H9 (cell line): Measurements from ENCODE around the gene STX1A. TPM values are rescaled to one million over a fixed set of nuclear protein-coding genes. Genes with fewer than 3 reads are reported as not detected.

ENCODE experiments used
- DNase-seq: peaks from one replicate; pipeline ENCODE4 v3.0.0-alpha.2; 2017
- H2AFZ ChIP-seq: one replicate; pipeline ENCODE4 v1.6.1; 2013; ENCODE audit warnings: mild to moderate bottlenecking, low read length, control low read depth, moderate library complexity
- H2AK5ac ChIP-seq: 2 replicates; pipeline ENCODE4 v1.6.1; 2013; ENCODE audit warnings: low read length, control low read depth, mixed read lengths; ENCODE audit not compliant: insufficient read length
- H2BK120ac ChIP-seq: one replicate; pipeline ENCODE4 v1.6.1; 2013; ENCODE audit warnings: low read depth, mild to moderate bottlenecking, low read length, control low read depth, inconsistent platforms; ENCODE audit not compliant: poor library complexity, severe bottlenecking
- H2BK12ac ChIP-seq: 2 replicates; pipeline ENCODE4 v1.6.1; 2013; ENCODE audit warnings: low read length, control low read depth, mixed read lengths, low read depth; ENCODE audit not compliant: insufficient read length
- H2BK15ac ChIP-seq: 2 replicates; pipeline ENCODE4 v1.6.1; 2013; ENCODE audit warnings: low read depth, low read length, control low read depth
- H2BK20ac ChIP-seq: one replicate; pipeline ENCODE4 v1.6.1; 2013; ENCODE audit warnings: low read depth, mild to moderate bottlenecking, low read length, control low read depth, inconsistent platforms; ENCODE audit not compliant: poor library complexity, severe bottlenecking
- H2BK5ac ChIP-seq: 2 replicates; pipeline ENCODE4 v1.6.1; 2013; ENCODE audit warnings: low read length, control low read depth, mixed read lengths; ENCODE audit not compliant: insufficient read length
- H3K14ac ChIP-seq: 2 replicates; pipeline ENCODE4 v1.6.1; 2013; ENCODE audit warnings: low read length, control low read depth; ENCODE audit not compliant: insufficient read depth
- H3K18ac ChIP-seq: 2 replicates; pipeline ENCODE4 v1.6.1; 2013; ENCODE audit warnings: low read depth, mild to moderate bottlenecking, mixed read lengths, low read length, control low read depth; ENCODE audit not compliant: insufficient read length
- H3K23ac ChIP-seq: 2 replicates; pipeline ENCODE4 v1.6.1; 2013; ENCODE audit warnings: low read length, control low read depth, mixed read lengths, low read depth; ENCODE audit not compliant: insufficient read length
- H3K23me2 ChIP-seq: 2 replicates; pipeline ENCODE4 v1.6.1; 2013; ENCODE audit warnings: low read depth, mild to moderate bottlenecking, mixed read lengths, low read length, control low read depth; ENCODE audit not compliant: insufficient read length, poor library complexity, severe bottlenecking
- H3K27ac ChIP-seq: 2 replicates; pipeline ENCODE4 v1.5.1; 2013; ENCODE audit warnings: low read length, control low read depth, mixed read lengths, low read depth; ENCODE audit not compliant: insufficient read length
- H3K27me3 ChIP-seq: 2 replicates; pipeline ENCODE4 v1.6.1; 2013; ENCODE audit warnings: low read length, control low read depth, inconsistent platforms; ENCODE audit not compliant: insufficient read depth
- H3K4ac ChIP-seq: 2 replicates; pipeline ENCODE4 v1.6.1; 2013; ENCODE audit warnings: low read depth, mild to moderate bottlenecking, control low read depth, inconsistent platforms, low read length, moderate library complexity
- H3K4me1 ChIP-seq: 2 replicates; pipeline ENCODE4 v1.6.1; 2013; ENCODE audit warnings: low read length, control low read depth, inconsistent platforms; ENCODE audit not compliant: insufficient read depth
- H3K4me2 ChIP-seq: 2 replicates; pipeline ENCODE4 v1.6.1; 2013; ENCODE audit warnings: low read length, control low read depth, mixed read lengths; ENCODE audit not compliant: insufficient read length, insufficient read depth
- H3K56ac ChIP-seq: 2 replicates; pipeline ENCODE4 v1.6.1; 2013; ENCODE audit warnings: low read depth, mild to moderate bottlenecking, mixed read lengths, low read length, control low read depth; ENCODE audit not compliant: insufficient read length
- H3K79me1 ChIP-seq: 2 replicates; pipeline ENCODE4 v1.6.1; 2013; ENCODE audit warnings: low read depth, mild to moderate bottlenecking, moderate library complexity, low read length, control low read depth, inconsistent platforms; ENCODE audit not compliant: insufficient read depth, poor library complexity, severe bottlenecking
- H3K79me2 ChIP-seq: 2 replicates; pipeline ENCODE4 v1.6.1; 2013; ENCODE audit warnings: low read length, control low read depth, inconsistent platforms; ENCODE audit not compliant: insufficient read depth
- H3K9ac ChIP-seq: 2 replicates; pipeline ENCODE4 v1.6.1; 2013; ENCODE audit warnings: low read length, control low read depth, mixed read lengths; ENCODE audit not compliant: insufficient read length; ENCODE audit errors: extremely low read depth
- H3K9me3 ChIP-seq: one replicate; pipeline ENCODE4 v1.6.1; 2013; ENCODE audit warnings: low read depth, low read length, inconsistent platforms; ENCODE audit not compliant: control insufficient read depth
- H3T11ph ChIP-seq: one replicate; pipeline ENCODE4 v1.6.1; 2013; ENCODE audit warnings: mild to moderate bottlenecking, low read length, control low read depth, inconsistent platforms
- H4K20me1 ChIP-seq: one replicate; pipeline ENCODE4 v1.6.1; 2013; ENCODE audit not compliant: control insufficient read depth, insufficient read length, insufficient read depth
- H4K5ac ChIP-seq: 2 replicates; pipeline ENCODE4 v1.6.1; 2013; ENCODE audit warnings: low read depth, mild to moderate bottlenecking, mixed read lengths, low read length, control low read depth; ENCODE audit not compliant: insufficient read length
- H4K8ac ChIP-seq: replicated peaks from 2 replicates; pipeline ENCODE4 v1.6.1; 2013; ENCODE audit warnings: low read length, control low read depth, mixed read lengths, low read depth; ENCODE audit not compliant: insufficient read length
- H4K91ac ChIP-seq: 2 replicates; pipeline ENCODE4 v1.6.1; 2013; ENCODE audit warnings: low read depth, mild to moderate bottlenecking, moderate library complexity, mixed read lengths, low read length, control low read depth; ENCODE audit not compliant: insufficient read length
- H3K27ac Mint-ChIP-seq, 3 experiments: 2 replicates in 2 of 3; 3 replicates in 1 of 3; pipeline ENCODE4 v1.8.0; 2020 to 2021; ENCODE audit warnings: mixed read lengths in 3 of 3, mild to moderate bottlenecking in 1 of 3, moderate library complexity in 1 of 3
- H3K27me3 Mint-ChIP-seq: 2 replicates; pipeline ENCODE4 v1.8.0; 2021; ENCODE audit warnings: low read depth, mild to moderate bottlenecking, moderate library complexity, mixed read lengths
- H3K36me3 Mint-ChIP-seq, 3 experiments: 2 replicates in 2 of 3; 3 replicates in 1 of 3; pipeline ENCODE4 v1.8.0; 2020 to 2021; ENCODE audit warnings: low read depth in 3 of 3, mixed read lengths in 3 of 3; ENCODE audit not compliant: insufficient read depth in 1 of 3
- H3K4me1 Mint-ChIP-seq, 2 experiments: 2 replicates each; pipeline ENCODE4 v1.8.0; 2020; ENCODE audit warnings: mixed read lengths in 2 of 2
- H3K4me3 Mint-ChIP-seq, 2 experiments: 2 replicates in 1 of 2; 3 replicates in 1 of 2; pipeline ENCODE4 v1.8.0; 2020 to 2021; ENCODE audit warnings: mild to moderate bottlenecking in 2 of 2, mixed read lengths in 2 of 2, moderate library complexity in 1 of 2
- H3K9me3 Mint-ChIP-seq, 2 experiments: 2 replicates in 1 of 2; 3 replicates in 1 of 2; pipeline ENCODE4 v1.8.0; 2020; ENCODE audit warnings: mild to moderate bottlenecking in 2 of 2, mixed read lengths in 2 of 2, moderate library complexity in 1 of 2
- CTCF ChIP-seq: fragments of 200-600 bp; sonication (generic); conservative IDR thresholded peaks from 3 replicates; pipeline ENCODE4 v1.8.0; 2021; ENCODE audit warnings: antibody characterized with exemption, mild to moderate bottlenecking
- WGBS: extraction: QIAGEN DNeasy Blood & Tissue Kit; methylation state at CpG from one replicate; pipeline ENCODE4 v1.1.7; 2013; ENCODE audit warnings: missing lambda C conversion rate, low lambda C conversion rate, mixed read lengths; ENCODE audit not compliant: insufficient read length; ENCODE audit errors: extremely low coverage; 5-methylcytosine and 5-hydroxymethylcytosine counted together
- total RNA-seq: library from RNA; stranded (reverse); gene quantifications from 2 replicates; pipeline ENCODE4 v1.2.1, GENCODE V29; 2021

The STX1A gene
- total RNA-seq, 1 experiment from 2014 or later, result 10.1 TPM

DNA sequence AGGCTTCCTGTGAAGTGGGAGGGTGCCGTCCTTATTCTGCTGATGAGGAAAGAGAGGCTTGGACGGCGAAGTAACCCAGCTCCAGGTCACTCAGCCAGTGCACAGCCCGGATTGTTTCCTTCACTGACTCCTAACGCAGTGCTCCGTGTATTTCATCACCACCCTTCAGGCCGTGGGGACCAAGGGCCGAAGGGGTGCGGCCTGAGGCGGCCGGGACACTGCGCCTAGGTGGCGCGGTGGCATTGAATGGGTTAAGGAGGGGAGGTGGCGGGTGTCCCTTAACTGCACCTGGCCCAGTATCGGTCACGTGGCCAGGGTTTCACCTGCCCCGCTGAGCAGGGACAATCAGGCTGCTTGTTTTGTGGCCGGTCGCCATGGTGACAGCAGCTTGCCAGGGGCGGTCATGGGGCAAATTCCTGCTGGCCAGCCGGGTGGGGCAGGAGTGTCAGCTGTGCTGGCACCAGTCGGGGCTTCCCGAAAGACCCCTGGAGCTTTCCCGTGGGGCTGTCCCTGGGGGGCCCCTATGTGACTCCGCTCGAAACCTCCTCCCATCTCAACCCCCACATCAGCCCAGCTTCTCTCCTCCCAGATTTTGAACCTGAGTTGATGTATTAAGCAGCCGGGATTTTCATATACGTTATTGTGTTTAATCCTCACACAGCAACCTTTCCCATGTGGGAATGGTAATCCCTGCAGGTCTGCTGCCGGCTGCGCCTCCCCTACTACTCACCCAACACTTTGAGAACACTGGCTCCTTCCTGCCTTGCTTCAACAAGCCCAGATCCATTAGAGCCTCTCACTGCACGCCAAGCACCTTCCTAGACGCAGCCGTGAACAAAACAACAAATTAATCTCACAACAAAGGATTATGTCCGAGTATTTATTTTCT lies 23.5 kb upstream of the STX1A start:
- peaks cover 0 to 2% of the 10 kb centered on the region in 2 experiments; a peak in 1 of 5 replicates for H3K9me3 Mint-ChIP-seq
- Histone ChIP-seq H3K9me3 (no peaks in the 10 kb centered on the region), H3K79me2 (no peaks in the 10 kb centered on the region), H3K79me1 (no peaks in the 10 kb centered on the region), H4K20me1 (no peaks in the 10 kb centered on the region), H3K27me3 (no peaks in the 10 kb centered on the region; the same call in 1 of the 2 replicates), H2BK5ac (peak overlapping the region; percentile 10), H3K4ac (peak overlapping the region; percentile 85), H2BK20ac (peak overlapping the region; percentile 99), H4K91ac (peak overlapping the region; percentile 93), H3K27ac (peak overlapping the region; percentile 54), H3T11ph (peak overlapping the region; percentile 86), H3K23ac (no peak overlapping the region), H3K56ac (no peak overlapping the region), H2AFZ (no peak overlapping the region), H2BK12ac (peak overlapping the region; percentile 99), H3K4me2 (peak overlapping the region; percentile 49), H3K18ac (peak overlapping the region; percentile 99), H4K8ac (peak overlapping the region; percentile 46), H3K4me1 (peaks cover 8% of the 10 kb centered on the region; the same call in 1 of the 2 replicates), H2BK120ac (peak overlapping the region; percentile 95), H2AK5ac (peak overlapping the region; percentile 36), H2BK15ac (no peak overlapping the region), H3K23me2 (peaks cover 10% of the 10 kb centered on the region), H4K5ac (peak overlapping the region; percentile 96), H3K14ac (peak overlapping the region; percentile 98), H3K9ac (peak overlapping the region; percentile 50)
- TF ChIP-seq CTCF, result no peak
- peak overlapping the region; percentile 50 to 67 for H3K4me3 Mint-ChIP-seq
- H3K36me3 Mint-ChIP-seq, result peaks cover 0 to 5% (median 0%) of the 10 kb centered on the region in 3 experiments; a peak in 4 of 7 replicates
- H3K4me1 Mint-ChIP-seq, result peaks cover 34 to 41% of the 10 kb centered on the region in 2 experiments
- peak; percentile 99 for DNase-seq
- peaks cover 15% of the 10 kb centered on the region for H3K27me3 Mint-ChIP-seq
- WGBS, result no CpG with 5 or more reads among the region's 35 CpGs
- H3K27ac Mint-ChIP-seq, result peak overlapping the region; percentile 93 to 100 (median 99)
